Keratinocyte (primary cell): ENCODE results near the gene RPEL1.

ENCODE experiments used
- EZH2 ChIP-seq: IDR thresholded peaks from one replicate; pipeline ENCODE4 v1.6.1; 2012; ENCODE audit warnings: inconsistent platforms, mild to moderate bottlenecking, low read length, moderate library complexity
- TF ChIP-seq, protein P1 (sequence below), 3 experiments: IDR thresholded peaks in 1 of 3; conservative IDR thresholded peaks in 1 of 3; optimal IDR thresholded peaks in 1 of 3; 2 replicates in 2 of 3; 3 replicates in 1 of 3; pipeline versions ENCODE3 to v1.5.1; 2011; ENCODE audit warnings: low read length in 3 of 3, mild to moderate bottlenecking in 3 of 3, moderate library complexity in 2 of 3, control low read depth in 1 of 3, inconsistent platforms in 1 of 3; ENCODE audit not compliant: insufficient read depth in 2 of 3; ENCODE audit errors: extremely low read depth in 1 of 3

DNA sequence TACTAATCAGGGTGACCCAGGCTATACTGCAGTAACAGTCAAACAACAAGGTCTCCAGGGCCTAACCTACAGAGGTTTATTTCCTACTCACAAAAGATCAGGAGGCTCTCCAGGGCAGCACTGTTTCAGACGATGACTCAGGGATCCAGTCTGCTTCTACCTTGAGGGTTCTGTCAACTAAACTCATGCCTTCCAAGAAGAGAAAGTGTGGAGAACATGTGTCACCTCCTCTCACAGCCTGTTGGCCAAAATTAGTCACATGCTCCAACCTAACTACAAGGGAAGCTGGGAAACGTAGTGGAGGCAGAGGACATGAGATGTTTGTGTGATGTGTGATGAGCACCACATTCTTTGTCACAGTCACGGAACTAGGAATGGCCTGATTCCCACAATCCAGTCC is 16.5 kb downstream of the RPEL1 start:
- TF ChIP-seq, protein P1, sequence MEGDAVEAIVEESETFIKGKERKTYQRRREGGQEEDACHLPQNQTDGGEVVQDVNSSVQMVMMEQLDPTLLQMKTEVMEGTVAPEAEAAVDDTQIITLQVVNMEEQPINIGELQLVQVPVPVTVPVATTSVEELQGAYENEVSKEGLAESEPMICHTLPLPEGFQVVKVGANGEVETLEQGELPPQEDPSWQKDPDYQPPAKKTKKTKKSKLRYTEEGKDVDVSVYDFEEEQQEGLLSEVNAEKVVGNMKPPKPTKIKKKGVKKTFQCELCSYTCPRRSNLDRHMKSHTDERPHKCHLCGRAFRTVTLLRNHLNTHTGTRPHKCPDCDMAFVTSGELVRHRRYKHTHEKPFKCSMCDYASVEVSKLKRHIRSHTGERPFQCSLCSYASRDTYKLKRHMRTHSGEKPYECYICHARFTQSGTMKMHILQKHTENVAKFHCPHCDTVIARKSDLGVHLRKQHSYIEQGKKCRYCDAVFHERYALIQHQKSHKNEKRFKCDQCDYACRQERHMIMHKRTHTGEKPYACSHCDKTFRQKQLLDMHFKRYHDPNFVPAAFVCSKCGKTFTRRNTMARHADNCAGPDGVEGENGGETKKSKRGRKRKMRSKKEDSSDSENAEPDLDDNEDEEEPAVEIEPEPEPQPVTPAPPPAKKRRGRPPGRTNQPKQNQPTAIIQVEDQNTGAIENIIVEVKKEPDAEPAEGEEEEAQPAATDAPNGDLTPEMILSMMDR (optimal IDR thresholded peaks at IDR 0.05 in 1 of 3, IDR thresholded peaks at IDR 0.05 in 1 of 3, conservative IDR thresholded peaks at IDR 0.05 in 1 of 3; ENCODE audit: extremely low read depth in 1 of 3, insufficient read depth in 2 of 3, low read length in 3 of 3), result no peak
- TF ChIP-seq EZH2, result no peak
